Natural killer cell (primary cell): Measurements from ENCODE around the gene THPO. TPM values are rescaled to one million over a fixed set of nuclear protein-coding genes. Genes with fewer than 3 reads are reported as not detected.

ENCODE experiments used
- ATAC-seq, 3 donors: fragments of 150-1000 bp in 2 of 3; fragments of 200-7000 bp in 1 of 3; cut with Tn5 transposase; 1 replicate in 1 of 3; 2 replicates in 2 of 3; pipeline ENCODE4 v1.10.0; 2021; ENCODE audit warnings: mild to moderate bottlenecking in 2 of 3, moderate library complexity in 2 of 3
- DNase-seq, 2 donors: peaks; one replicate each; pipeline versions ENCODE4 v3.0.0 to v3.0.0-alpha.2; 2013 to 2021; ENCODE audit warnings: mixed read lengths in 1 of 2
- H3K27ac ChIP-seq: one replicate; pipeline ENCODE4 v1.5.1; 2013; ENCODE audit warnings: mild to moderate bottlenecking, low read length
- H3K27me3 ChIP-seq: one replicate; pipeline ENCODE4 v1.6.1; 2013; ENCODE audit warnings: low read length; ENCODE audit not compliant: control insufficient read depth, insufficient read depth
- H3K36me3 ChIP-seq: one replicate; pipeline ENCODE4 v1.6.1; 2013; ENCODE audit warnings: low read length; ENCODE audit not compliant: control insufficient read depth, insufficient read depth
- H3K4me1 ChIP-seq: one replicate; pipeline ENCODE4 v1.6.1; 2013; ENCODE audit warnings: low read length; ENCODE audit not compliant: control insufficient read depth, insufficient read depth
- H3K4me3 ChIP-seq: one replicate; pipeline ENCODE4 v1.5.1; 2013; ENCODE audit warnings: low read length
- H3K9me3 ChIP-seq: one replicate; pipeline ENCODE4 v1.6.1; 2013; ENCODE audit warnings: low read length; ENCODE audit not compliant: control insufficient read depth, insufficient read depth
- H3K27ac Mint-ChIP-seq, 2 donors: one replicate each; pipeline ENCODE4 v1.8.0; 2022; ENCODE audit warnings: mild to moderate bottlenecking in 2 of 2, mixed read lengths in 2 of 2, moderate library complexity in 1 of 2
- H3K27me3 Mint-ChIP-seq, 2 donors: one replicate each; pipeline ENCODE4 v1.8.0; 2022; ENCODE audit warnings: low read depth in 2 of 2, mixed read lengths in 2 of 2
- H3K36me3 Mint-ChIP-seq: one replicate; pipeline ENCODE4 v1.8.0; 2022; ENCODE audit warnings: mixed read lengths
- H3K4me1 Mint-ChIP-seq, 2 donors: one replicate each; pipeline ENCODE4 v1.8.0; 2022; ENCODE audit warnings: mixed read lengths in 2 of 2
- H3K4me3 Mint-ChIP-seq: one replicate; pipeline ENCODE4 v1.8.0; 2022; ENCODE audit warnings: mild to moderate bottlenecking, moderate library complexity, mixed read lengths
- H3K9me3 Mint-ChIP-seq, 2 donors: one replicate each; pipeline ENCODE4 v1.8.0; 2022; ENCODE audit warnings: mixed read lengths in 2 of 2
- WGBS: methylation state at CpG from one replicate; pipeline ENCODE4 v1.1.7; 2013; ENCODE audit warnings: missing lambda C conversion rate; ENCODE audit not compliant: insufficient coverage; 5-methylcytosine and 5-hydroxymethylcytosine counted together
- intact Hi-C: fragments of 100-400 bp; cut with micrococcal nuclease; formaldehyde crosslinking; loops from one replicate; pipeline ENCODE4 v1.14.2; 2022
- total RNA-seq, 4 donors: library from RNA; stranded (reverse); fragments of 120-200 nt in 1 of 4; gene quantifications; one replicate each; pipeline versions ENCODE4 v1.2.3 to v1.2.4, GENCODE V29; 2013 to 2022
- TF ChIP-seq, protein P1 (sequence below): fragments of 200-600 bp; IDR thresholded peaks from one replicate; pipeline ENCODE4 v1.8.0; 2022; ENCODE audit warnings: antibody characterized with exemption

The THPO gene
- total RNA-seq, 3 donors from 2014 or later (not counting 1 experiment from before 2014, with no cell fraction given) = not detected

DNA sequence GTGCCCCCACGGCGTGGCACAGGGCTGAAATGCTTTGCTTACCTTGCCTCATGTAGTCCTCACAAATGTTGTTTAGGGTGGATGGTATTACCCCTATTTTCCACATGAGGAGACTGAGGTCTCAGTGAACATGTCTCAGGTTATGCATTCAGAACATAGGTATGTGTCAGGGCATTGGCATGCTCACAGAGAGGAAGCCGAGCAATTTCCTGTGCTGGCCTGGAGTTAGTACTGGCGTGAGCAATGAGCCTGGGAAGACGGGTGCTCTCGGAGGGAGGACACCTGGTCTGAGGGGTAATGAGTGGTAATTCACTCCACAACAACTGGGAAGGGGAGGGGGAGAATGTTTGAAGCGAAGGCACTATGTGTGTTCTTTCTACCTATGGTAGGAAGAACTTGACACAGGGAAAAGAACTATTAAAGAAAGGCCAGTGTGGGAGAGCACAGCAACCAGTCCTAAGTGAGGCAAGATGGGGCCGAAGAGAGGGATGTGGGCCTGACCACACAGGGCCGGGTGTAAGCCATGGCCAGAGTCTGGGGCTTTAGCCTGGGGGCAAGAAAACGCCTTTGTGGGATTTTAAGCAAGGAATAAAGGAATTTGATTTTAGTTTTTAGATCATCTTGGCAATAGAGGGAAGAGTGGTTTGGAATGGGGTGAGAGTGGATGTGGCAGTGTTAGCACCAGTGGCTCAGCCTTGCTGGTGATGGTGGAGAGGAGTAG, 45.5 kb downstream of the THPO start:
- peaks cover 24% of the 10 kb centered on the region for H3K36me3 Mint-ChIP-seq
- Histone ChIP-seq H3K9me3 (no peaks in the 10 kb centered on the region), H3K36me3 (peaks cover 67% of the 10 kb centered on the region), H3K27ac (no peak overlapping the region), H3K27me3 (no peaks in the 10 kb centered on the region), H3K4me1 (peaks cover 20% of the 10 kb centered on the region), H3K4me3 (no peak overlapping the region)
- H3K9me3 Mint-ChIP-seq = no peaks in the 10 kb centered on the region
- TF ChIP-seq, protein P1, sequence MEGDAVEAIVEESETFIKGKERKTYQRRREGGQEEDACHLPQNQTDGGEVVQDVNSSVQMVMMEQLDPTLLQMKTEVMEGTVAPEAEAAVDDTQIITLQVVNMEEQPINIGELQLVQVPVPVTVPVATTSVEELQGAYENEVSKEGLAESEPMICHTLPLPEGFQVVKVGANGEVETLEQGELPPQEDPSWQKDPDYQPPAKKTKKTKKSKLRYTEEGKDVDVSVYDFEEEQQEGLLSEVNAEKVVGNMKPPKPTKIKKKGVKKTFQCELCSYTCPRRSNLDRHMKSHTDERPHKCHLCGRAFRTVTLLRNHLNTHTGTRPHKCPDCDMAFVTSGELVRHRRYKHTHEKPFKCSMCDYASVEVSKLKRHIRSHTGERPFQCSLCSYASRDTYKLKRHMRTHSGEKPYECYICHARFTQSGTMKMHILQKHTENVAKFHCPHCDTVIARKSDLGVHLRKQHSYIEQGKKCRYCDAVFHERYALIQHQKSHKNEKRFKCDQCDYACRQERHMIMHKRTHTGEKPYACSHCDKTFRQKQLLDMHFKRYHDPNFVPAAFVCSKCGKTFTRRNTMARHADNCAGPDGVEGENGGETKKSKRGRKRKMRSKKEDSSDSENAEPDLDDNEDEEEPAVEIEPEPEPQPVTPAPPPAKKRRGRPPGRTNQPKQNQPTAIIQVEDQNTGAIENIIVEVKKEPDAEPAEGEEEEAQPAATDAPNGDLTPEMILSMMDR = no peak
- peak overlapping the region; percentile 1 for H3K4me3 Mint-ChIP-seq
- peaks cover 0 to 1% of the 10 kb centered on the region in 2 donors for H3K27me3 Mint-ChIP-seq
- ATAC-seq (no peak), DNase-seq (no peak)
- H3K27ac Mint-ChIP-seq = peak overlapping the region; percentile 78 to 80
- WGBS = 90% methylated on average over 10 of the region's 10 CpGs
- H3K4me1 Mint-ChIP-seq = peaks cover 12 to 37% of the 10 kb centered on the region in 2 donors
- intact Hi-C loops = no loop called here

DNA sequence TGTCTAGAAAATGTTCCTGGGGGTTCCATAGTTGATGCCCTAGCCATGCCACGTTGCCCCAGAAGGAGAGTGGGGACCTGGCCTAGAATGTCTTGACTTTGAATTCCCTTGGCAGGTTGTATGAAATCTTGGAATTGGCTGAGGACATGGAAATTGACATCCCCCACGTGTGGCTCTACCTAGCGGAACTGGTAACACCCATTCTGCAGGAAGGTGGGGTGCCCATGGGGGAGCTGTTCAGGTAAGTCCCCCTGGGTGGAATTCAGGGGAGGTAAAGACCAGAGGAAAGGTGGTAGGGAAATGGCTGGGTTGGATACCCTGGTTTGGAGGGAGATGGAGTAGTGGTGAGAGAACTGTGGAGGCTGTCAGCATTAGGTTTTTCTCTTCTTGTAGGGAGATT, 49.5 kb downstream of the THPO start:
- 83% methylated on average over 3 of the region's 3 CpGs for WGBS
- H3K27ac ChIP-seq = no peak overlapping the region
- H3K36me3 ChIP-seq = peaks cover 91% of the 10 kb centered on the region
- no peaks in the 10 kb centered on the region for H3K27me3 Mint-ChIP-seq
- no peak for DNase-seq
- H3K4me1 ChIP-seq = no peaks in the 10 kb centered on the region
- no peak for ATAC-seq
- no peaks in the 10 kb centered on the region for H3K9me3 ChIP-seq
- H3K4me3 Mint-ChIP-seq = no peak overlapping the region
- intact Hi-C loops = no loop called here
- peaks cover 43% of the 10 kb centered on the region for H3K36me3 Mint-ChIP-seq
- H3K4me1 Mint-ChIP-seq = peaks cover 10 to 11% of the 10 kb centered on the region in 2 donors
- peak overlapping the region in 1 of 2 donors; percentile 56 for H3K27ac Mint-ChIP-seq
- H3K9me3 Mint-ChIP-seq = no peaks in the 10 kb centered on the region
- H3K4me3 ChIP-seq = no peak overlapping the region
- TF ChIP-seq, protein P1 = no peak
- no peaks in the 10 kb centered on the region for H3K27me3 ChIP-seq

DNA sequence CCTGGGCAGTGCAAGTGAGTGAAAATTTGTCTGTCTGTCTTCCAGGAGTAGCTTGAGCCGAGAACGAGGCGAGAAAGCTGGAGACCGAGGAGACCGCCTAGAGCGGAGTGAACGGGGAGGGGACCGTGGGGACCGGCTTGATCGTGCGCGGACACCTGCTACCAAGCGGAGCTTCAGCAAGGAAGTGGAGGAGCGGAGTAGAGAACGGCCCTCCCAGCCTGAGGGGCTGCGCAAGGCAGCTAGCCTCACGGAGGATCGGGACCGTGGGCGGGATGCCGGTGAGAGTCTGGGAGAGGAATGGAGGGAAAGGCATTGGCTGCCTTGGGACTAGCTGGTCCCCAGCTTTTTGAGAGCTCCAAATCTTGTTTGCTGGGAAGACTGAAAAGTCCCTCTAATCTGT, 50.8 kb downstream of the THPO start:
- intact Hi-C loops = no loop called here
- no peak overlapping the region for H3K27ac ChIP-seq
- H3K4me3 ChIP-seq = no peak overlapping the region
- H3K4me3 Mint-ChIP-seq = no peak overlapping the region
- H3K9me3 Mint-ChIP-seq = no peaks in the 10 kb centered on the region
- no peaks in the 10 kb centered on the region for H3K27me3 ChIP-seq
- H3K36me3 ChIP-seq = peaks cover 91% of the 10 kb centered on the region
- no peaks in the 10 kb centered on the region for H3K4me1 ChIP-seq
- DNase-seq = no peak
- peaks cover 10 to 11% of the 10 kb centered on the region in 2 donors for H3K4me1 Mint-ChIP-seq
- H3K9me3 ChIP-seq = no peaks in the 10 kb centered on the region
- TF ChIP-seq, protein P1 = no peak
- H3K27me3 Mint-ChIP-seq = no peaks in the 10 kb centered on the region
- ATAC-seq = no peak
- 98% methylated on average over 21 of the region's 21 CpGs for WGBS
- peaks cover 44% of the 10 kb centered on the region for H3K36me3 Mint-ChIP-seq
- H3K27ac Mint-ChIP-seq = peak overlapping the region in 1 of 2 donors; percentile 16
